Kidney capillary endothelial cell (primary cell): ENCODE results near the gene FAF2.
"Not testable (repeated sequence)": the region's sequence is repeated elsewhere in the genome, so short reads cannot be mapped to it uniquely, and the experiment has no call there.

ENCODE experiments used
- DNase-seq: peaks from one replicate; pipeline ENCODE4 v3.0.0-alpha.2; 2018; ENCODE audit warnings: low spot score

FAF2 gene, protein sequence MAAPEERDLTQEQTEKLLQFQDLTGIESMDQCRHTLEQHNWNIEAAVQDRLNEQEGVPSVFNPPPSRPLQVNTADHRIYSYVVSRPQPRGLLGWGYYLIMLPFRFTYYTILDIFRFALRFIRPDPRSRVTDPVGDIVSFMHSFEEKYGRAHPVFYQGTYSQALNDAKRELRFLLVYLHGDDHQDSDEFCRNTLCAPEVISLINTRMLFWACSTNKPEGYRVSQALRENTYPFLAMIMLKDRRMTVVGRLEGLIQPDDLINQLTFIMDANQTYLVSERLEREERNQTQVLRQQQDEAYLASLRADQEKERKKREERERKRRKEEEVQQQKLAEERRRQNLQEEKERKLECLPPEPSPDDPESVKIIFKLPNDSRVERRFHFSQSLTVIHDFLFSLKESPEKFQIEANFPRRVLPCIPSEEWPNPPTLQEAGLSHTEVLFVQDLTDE

DNA sequence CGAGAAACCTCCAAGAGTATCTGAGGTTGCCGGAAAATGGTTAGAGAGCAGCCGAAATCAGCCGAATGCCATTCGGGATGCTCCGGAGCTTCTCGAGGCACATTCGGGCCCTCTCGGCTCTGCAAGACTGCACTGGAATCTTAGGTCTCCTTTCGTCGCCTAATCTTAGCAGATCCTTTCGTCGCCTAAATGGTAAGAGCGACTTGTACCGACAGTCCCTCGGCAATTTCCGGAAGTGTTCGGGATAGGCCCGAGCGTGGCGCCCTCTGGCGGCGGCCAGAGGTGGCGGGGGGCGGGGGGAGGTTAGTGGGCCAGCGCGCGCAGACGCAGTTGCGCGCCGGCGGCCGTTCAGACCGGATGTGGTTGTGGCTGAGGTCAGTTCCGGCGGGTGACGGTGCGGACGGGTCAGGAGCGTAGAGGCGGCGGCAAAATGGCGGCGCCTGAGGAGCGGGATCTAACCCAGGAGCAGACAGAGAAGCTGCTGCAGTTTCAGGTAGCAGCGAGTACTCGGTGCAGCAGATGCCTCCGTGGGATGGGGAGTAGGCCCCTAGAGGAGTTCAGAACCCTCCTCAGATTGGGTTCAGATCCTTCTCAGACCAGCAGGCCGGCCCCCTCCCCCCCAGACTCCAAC, at the start of gene FAF2:
TSS of gene FAF2 (plus strand) at position 408 of the 631 bp plus-strand sequence. CDS start at position 431, 23 bp downstream.
- DNase-seq: peak; percentile 97

DNA sequence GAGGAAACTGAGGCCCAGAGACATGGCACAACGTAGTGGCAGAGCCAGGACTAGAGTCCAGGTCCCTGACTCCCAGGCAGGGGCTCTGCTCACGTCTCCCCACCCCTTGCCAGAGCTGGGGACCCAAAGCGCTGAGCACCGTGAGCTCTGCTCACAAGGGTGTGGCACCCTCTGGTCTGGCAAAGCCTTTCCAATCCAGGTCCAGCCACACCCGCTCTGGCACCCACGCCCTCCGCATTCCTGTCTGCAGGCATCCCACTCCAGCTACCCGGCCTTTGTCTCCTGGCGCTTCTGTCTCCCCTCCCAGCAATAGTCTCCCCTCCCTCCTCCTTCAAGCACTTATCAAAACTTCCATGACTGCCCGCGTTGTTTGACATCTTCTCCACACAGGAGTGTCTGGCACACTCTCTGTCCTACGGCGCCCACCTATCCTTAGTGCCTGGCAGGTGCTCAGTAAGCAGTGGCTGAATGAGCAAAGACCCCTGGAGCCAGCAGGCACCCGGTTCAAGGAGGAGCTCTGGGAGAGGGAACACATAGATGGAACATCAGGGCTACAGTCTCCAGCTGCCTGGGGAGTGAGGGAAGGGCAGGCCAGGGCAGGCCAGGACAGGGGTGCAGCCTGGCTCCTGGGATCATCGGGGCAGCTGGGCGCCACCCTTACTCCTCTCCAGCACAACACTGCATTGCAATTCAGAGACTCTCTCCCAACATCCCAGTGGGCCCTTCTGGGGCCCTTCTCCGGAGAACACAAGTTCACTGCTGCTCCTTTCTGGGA, 47.6 kb upstream of the FAF2 start:
- no peak for DNase-seq

DNA sequence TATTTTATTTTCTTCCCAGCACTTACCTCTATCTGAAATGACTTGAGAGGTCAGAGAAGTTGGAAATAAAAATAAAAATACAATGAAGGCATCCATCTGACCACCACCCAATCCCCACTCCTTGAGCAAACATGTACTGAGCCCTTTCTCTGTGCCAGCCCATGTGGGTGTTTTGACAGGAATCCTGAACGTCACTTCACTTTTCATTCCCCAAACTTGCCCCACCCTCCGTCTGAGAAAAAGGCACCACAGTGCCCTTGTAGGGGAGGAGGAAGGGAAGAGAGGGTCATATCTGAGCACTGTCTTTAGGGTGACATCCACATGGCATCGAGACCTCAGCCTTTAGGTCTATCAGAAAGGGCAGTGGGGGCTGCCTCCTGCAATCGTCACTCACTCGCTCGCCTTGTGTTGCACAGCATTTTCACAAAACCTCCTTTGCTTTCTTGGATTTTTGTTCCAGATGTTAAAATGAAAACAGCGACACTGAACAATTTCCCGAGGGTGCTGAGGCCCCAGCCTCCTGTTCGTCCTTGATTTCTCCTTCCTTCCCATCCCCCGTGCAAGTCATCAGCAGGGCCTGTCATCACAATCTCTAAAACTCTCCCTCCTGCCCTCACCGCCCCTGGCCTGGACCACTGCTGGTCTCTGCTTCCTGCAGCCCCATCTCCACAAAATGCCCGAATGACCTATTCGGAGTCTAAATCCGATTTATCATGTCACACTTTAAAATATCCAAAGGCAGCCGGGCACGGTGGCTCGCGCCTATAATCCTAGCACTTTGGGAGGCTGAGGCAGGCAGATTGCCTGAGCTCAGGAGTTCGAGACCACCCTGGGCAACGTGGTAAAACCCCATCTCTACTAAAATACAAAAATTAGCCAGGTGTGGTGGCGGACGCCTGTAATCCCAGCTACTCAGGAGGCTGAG, 46.6 kb upstream of the FAF2 start:
- DNase-seq: no peak

DNA sequence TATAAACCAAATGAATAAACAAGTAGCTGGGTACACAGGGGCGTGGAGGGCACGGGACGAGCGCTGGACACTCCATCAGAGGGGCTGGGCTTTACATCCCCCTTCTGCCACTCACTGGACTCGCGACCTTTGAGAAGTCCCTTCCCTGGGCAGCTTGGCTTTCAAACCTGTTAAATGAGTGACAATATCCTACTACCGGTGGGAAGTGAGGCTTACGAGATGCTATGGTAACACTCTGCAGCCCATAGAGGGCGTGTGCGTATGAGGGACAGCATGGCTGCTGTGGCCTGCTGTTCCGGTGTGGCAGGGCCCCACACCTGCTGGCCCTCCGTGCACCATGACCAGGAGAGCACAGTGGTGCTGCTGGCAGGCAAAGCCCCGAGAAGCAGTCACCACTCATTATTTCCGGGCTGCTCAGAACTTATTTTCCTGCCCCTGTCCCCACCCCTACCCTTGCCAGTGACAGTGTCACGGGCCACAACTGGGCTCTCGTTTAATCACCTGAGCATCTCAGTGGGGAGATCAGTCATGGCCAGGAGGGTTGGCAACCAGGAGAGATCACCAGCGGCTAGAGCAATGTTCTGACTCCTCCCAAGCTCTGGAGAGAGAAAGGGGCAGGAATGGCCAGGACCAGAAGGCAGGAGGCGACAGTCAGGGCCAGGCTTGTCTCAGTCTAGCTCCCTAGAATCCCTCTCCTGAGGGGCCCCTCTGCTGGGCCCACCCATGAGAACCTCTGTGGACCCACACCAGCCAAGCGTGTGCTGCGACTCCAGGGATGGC, 42.3 kb upstream of the FAF2 start:
- no peak for DNase-seq

DNA sequence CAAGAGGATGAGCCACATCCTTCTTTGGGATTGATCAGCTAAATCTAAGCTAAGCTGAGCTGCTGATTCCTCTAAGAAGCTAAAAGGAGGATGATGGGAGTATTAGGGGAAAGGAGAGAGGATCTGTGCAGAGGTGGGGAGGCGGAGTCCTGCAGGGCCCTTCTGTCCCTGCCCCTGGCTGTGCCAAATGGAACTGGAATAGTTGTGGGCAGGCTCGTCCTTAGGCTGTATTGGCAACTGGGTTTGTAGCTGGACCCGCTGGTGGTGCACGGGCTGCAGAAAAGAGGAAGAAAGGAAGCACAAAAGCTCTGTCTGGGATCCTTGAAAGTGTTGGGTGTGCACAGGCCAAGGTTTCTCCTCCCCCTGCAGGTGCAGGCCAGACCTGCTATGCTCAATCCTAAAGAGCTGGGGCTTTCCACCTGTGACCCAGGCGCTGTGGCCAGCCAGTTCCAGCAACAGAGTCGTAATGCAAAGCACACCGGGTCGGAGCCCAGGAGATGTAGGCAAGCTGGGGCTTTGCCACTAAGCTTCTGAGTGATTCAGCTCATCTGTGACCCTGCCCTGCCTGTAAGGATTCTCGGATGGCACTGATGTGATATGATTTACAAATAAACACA, 41.6 kb upstream of the FAF2 start:
- DNase-seq: no peak

DNA sequence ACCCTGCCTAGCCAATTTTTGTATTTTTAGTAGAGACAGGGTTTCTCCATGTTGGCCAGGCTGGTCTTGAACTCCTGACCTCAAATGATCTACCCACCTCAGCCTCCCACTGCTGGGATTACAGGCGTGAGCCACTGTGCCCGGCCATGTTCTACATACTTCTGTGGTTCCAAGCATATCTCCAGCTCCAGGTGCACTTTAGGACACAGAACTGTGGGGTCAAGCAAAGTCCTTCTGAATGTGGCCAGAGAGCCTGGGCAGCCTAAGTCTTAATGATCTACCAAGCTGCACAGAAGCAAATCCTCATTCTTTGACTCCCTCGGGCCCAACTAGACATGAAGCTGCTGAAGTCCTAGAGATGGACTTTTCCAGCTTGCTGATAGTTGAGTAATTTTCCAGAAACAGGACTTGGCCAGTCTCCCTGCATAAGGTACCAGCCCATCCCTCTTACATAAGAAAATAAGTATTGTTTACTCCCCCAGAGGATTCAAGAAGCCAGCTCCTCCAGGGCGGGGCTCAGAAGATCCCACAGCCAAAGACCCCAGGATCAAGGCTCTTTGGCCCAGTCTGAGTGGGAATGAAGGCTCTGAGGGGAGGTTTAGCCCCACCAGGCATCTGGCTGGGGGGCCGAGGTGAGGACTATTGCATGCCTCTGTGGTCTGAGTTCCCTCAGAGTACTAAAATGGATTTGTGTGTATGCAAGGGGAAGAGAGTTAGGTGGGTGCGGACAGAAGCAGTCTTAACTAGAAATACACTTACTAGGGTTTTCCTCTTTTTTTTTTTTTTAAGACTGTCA, 40.5 kb upstream of the FAF2 start:
- DNase-seq: no peak

DNA sequence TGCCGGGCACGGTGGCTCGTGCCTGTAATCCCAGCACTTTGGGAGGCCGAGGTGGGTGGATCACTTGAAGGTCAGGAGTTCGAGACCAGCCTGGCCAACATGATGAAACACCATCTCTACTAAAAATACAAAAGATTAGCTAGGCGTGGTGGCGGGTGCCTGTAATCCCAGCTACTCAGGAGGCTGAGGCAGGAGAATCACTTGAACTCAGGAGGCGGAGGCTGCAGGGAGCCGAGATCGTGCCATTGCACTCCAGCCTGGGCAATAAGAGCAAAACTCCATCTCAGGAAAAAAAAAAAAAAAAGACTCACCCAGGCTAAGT, 40.0 kb upstream of the FAF2 start:
- DNase-seq: not testable (repeated sequence)

DNA sequence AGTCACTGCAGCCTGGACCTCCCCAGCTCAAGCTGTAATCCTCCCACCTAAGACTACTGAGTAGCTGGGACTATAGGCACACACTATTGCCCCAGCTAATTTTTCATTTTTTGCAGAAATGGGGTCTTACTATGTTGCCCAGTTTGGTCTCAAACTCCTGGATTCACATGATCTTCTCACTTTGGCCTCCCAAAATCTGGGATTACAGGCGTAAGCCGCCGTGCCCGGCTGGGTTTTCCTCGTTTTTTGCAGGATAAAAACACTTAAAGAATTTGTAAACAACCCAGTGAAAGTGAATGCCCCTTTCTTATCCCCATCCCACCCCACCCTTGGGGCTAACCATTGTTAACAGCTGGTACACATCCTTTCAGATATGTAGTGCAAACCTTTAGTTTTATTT, 39.6 kb upstream of the FAF2 start:
- DNase-seq: no peak

DNA sequence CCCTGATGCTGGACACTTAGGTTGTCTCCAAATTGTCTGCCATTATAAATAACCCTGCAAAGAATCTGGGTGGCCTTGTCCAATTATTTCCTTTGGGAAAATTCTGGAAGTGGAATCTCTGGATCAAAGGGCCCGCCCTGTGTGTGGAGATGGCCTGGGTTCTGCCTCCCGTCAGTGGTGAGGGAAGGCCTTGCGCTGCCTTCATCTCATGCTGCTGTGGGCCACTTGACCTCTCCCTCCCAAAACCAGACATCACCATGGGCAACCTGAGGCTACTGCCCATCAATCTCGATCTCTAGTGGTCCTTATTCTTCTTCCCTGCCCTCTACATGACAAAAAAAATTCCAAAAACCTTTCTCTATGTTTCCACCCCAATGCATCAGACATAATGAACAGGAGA, 38.4 kb upstream of the FAF2 start:
- DNase-seq: no peak

DNA sequence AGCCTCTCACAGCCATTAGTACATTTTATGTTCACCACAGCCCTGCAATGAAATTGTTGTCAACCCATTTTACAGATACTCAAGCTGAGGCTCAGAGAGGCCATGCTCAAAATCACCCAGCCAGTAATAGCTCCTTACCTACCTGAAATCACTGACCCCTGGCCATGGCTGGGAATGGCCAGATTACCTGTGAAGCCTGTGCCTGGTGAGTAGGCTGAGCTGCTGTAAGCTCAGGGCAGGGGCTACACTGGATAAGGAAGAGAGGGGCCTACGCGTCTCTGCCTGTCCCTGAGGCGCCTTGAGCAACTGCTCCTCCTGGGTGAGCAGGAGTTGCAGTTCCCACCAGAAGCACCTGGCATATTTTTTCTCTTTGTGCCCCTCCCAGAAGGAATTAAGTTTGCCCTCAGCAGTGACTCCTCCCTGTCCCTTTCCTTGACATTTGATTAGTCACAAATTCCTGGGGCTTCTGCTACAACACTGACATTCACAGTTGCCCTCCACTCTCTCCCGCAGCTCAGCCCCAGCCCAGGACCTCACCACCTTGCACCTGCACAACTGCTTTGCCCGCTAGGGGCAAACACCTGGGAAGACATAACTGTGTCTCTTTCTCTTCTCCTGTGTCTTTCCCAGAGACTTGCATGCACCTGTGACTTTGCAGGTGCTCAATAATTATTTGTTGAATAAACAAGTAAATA, 37.6 kb upstream of the FAF2 start:
- DNase-seq: no peak

DNA sequence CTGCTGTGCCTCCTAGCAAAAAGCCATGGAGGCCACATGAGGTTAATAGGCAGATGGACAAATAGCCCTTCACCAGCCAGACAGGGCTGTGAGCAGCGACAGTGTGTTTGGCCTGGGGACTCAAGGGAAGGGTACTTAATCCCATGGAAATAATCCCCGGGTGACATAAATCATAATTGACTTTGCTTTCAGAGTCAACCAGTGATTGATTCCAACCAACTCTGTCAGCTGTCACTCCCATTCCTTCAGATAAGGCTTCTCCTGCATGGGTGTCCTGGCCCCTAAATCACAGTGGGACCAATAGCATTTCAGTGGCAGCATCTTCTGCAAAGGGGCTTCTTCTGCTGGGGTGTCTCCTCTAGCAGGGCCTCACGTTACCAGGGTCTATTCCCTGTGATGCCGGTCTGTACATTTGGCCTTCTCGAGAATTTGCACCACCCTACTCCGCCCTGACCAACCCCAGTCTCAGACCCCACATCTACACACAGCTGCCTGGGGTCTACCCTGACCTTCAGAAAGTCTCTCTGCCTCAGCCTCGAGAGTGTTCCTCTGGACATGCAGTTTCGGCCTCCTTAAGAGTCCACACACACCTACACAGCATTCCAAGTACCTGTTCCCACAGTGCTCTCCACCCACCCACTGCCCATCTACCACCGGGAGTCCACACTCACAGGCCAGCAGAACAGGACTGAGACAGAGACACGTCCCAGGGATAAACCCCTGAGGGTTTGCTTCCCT, 35.5 kb upstream of the FAF2 start:
- no peak for DNase-seq

DNA sequence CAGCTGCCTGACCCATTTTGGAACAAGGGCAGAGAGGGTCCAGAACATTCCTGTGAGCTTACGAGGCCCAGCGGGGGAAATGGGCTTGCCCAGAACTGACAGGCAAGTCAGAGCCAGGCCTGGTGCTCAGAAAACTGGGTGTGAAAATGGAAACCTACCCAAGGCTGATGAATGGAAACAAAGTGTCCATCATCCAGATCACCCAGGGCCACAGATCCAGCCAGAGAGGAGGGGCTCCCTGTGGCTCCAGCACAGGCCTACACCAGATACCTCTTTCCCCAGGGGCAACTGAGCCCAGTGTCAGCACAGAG, 35.0 kb upstream of the FAF2 start:
- no peak for DNase-seq

DNA sequence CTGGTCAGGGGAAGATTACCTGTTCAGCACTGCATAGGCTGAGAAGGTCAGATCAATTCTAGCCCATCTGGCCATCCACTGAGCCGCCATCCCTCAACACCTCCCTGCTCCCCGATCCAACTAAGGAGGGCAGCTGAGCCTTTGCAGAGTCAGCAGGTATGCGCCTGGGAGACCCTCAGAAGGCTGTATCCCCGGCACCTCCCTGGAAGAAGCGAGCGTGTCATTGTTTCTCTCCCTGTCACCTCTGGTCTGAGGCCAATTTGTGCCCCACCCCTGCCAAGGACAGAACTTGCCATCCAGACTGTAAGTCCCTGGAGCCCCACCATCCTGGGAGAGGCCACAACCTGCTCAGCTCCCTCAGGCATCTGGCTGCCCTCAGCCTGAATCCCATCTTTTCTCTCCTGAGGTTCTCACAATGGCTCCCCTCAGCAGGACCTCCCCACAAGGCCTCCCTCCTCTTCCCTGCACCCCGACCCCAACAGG, 34.4 kb upstream of the FAF2 start:
- DNase-seq: no peak

DNA sequence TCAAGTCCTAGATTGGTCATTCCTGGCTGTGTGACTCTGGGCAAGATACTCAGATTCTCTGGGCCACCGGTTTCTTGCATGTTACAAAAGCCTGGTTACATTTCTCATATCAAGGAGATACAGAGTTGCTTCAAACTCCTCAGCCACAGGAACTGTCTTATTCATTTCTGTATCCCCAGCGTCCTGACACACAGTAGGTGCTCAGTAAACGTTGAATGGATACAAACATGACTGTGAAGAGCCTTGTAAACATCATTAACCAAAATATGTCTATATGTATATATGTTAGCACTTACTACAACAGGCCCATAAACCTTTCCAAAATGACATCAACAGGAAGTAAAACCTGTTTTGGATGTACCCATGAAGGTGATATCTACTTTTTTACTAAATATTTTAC, 33.5 kb upstream of the FAF2 start:
- DNase-seq: no peak

DNA sequence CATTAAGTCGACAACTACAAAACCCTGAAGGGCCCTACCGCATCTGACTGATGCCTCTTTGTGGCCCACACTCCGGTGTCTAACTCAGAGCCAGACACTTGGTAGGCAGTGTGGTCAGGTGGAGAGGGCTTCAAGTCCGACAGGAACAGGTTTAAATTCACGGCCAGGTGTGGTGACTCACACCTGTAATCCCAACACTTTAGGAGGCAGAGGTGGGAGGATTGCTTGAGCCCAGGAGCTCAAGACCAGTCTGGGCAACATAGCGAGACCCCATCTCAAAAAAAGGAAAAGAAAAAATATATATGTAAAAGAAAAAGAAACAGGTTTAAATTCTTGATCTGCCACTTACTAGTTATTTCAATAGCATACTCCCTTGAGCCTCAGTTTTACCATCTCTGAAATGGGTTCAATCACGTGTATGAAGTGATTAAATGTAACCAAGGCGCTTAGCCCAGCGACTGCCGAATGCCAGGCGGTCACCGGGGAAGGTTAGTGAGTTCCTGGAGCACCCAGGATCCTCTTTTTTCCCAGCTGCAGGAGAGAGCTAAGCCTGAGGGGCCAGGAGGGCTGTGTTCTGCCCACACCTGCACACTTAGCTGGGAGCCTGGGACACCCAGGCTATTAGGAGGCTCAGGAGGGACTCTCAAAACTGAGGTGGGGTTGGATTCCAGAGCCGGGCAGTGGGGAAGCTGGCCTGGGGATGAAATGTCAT, 32.8 kb upstream of the FAF2 start:
- DNase-seq: no peak

DNA sequence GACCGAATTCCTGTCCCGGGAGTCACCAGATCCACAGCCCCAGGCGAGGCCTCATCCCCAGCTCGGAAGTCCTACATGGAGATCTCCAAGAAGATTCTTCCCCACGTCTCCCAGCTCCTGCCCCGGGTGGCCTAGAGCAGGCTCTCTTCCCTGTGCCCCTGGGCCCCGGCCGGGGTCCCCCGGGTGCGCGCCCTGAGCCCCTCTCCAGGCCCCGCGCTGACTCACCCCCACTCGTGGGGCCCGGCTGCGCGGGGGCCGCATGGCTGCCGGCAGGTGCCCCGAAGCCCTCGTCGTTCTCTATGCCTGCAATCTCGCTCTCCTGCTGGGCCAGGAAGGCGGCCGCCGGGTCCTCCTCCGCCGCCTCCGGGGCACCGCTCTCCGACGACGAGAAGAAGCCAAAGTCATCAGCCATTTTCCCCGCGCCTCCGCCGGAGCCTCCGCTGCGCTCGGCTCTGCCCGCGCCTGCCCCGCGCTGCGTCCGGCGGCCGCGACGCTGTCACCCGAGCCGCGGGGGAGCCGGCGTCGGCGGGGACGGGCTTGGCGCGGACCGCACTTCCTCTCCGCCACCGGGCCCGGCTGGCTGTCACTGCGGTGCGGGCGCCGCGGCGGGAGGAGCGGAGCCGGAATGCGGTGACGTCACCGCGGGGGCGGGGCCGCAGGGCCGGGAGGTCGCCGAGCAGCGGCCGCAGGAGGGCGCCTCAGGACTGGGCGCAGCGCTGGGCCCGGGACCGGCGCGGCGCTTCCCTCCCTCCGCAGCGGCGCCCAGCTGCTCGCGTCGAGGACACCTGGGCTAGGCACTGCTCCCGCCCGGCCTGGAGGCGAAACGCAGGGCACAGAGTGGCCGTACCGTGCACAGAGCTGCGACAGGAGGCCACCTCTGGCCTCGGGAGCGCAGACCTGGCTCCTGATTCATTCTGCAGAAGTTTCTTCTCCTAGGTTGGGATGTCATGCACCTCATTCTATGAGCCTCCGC, 31.9 kb upstream of the FAF2 start, which contains the start of gene CLTB:
TSS of gene CLTB (minus strand) at position 588 of the 973 bp plus-strand sequence. CDS start at position 412, 176 bp downstream.
- DNase-seq: peak; percentile 88
